NCI-H2107 treated with DMSO at 0.1 percent for 48 hours (cell line): Measurements from ENCODE around the gene RFFL.
"Not testable (repeated sequence)": the region's sequence is repeated elsewhere in the genome, so short reads cannot be mapped to it uniquely, and the experiment has no call there.

Experiments
- DNase-seq: peaks from one replicate; lab custom pipeline; 2025; ENCODE audit not compliant: unreplicated experiment; lab: John Stamatoyannopoulos, UW

Gene RFFL

GRCh38 chr17:35006961-35007360 is 56.5 kb downstream of the RFFL start:
- no peak for DNase-seq

- no peak for DNase-seq
These were observed 57.2 kb downstream of the RFFL start for GRCh38 chr17:35006345-35006744.

- DNase-seq = no peak
These were observed 59.7 kb downstream of the RFFL start for GRCh38 chr17:35003778-35004177.

GRCh38 chr17:35002876-35003551 is 60.5 kb downstream of the RFFL start:
- DNase-seq = no peak

GRCh38 chr17:35001549-35001948 is 62.0 kb downstream of the RFFL start:
- DNase-seq = no peak

GRCh38 chr17:35000965-35001364 is 62.5 kb downstream of the RFFL start:
- DNase-seq = not testable (repeated sequence)

- DNase-seq = no peak
These were observed 64.1 kb downstream of the RFFL start for GRCh38 chr17:34999456-34999855.

- peak; percentile 5 for DNase-seq
These were observed 65.3 kb downstream of the RFFL start for GRCh38 chr17:34998205-34998604.

- DNase-seq = peak; percentile 36
These were observed 66.1 kb downstream of the RFFL start for GRCh38 chr17:34997355-34997862.

GRCh38 chr17:34996422-34997285 is 66.9 kb downstream of the RFFL start:
- no peak for DNase-seq

- no peak for DNase-seq
These were observed 70.5 kb downstream of the RFFL start for GRCh38 chr17:34993031-34993430.

- no peak for DNase-seq
These were observed 71.9 kb downstream of the RFFL start for GRCh38 chr17:34991606-34992005.

- DNase-seq = no peak
These were observed 72.6 kb downstream of the RFFL start for GRCh38 chr17:34990921-34991365.

- DNase-seq = no peak
These were observed 74.0 kb downstream of the RFFL start for GRCh38 chr17:34989473-34989872.

GRCh38 chr17:34988644-34989043 is 74.9 kb downstream of the RFFL start:
- DNase-seq = no peak

GRCh38 chr17:34987232-34987631 is 76.3 kb downstream of the RFFL start:
- DNase-seq = no peak

- DNase-seq = peak; percentile 8
These were observed 81.8 kb downstream of the RFFL start for GRCh38 chr17:34981538-34982241.

- DNase-seq = peak; percentile 29
These were observed 82.6 kb downstream of the RFFL start for GRCh38 chr17:34980681-34981537.

- peak; percentile 83 for DNase-seq
These were observed 83.2 kb downstream of the RFFL start, which contains the start of gene LIG3 for GRCh38 chr17:34980353-34980680. TSS of gene LIG3 (plus strand) at chr17:34980512. CDS start at chr17:34983006, 2,494 bp downstream.

- no peak for DNase-seq
These were observed 83.7 kb downstream of the RFFL start for GRCh38 chr17:34979650-34980352.
